GM18526 (cell line): ENCODE measurements around the gene TMEM14A.
A peak's percentile ranks its signal among the peaks of the same experiment; 100 is the strongest.

ENCODE experiments used
- POLR2A ChIP-seq: IDR thresholded peaks from 3 replicates; pipeline ENCODE4 v1.6.1; 2011; ENCODE audit not compliant: insufficient read length; ENCODE audit errors: extremely low read depth

The TMEM14A gene, protein sequence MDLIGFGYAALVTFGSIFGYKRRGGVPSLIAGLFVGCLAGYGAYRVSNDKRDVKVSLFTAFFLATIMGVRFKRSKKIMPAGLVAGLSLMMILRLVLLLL

DNA sequence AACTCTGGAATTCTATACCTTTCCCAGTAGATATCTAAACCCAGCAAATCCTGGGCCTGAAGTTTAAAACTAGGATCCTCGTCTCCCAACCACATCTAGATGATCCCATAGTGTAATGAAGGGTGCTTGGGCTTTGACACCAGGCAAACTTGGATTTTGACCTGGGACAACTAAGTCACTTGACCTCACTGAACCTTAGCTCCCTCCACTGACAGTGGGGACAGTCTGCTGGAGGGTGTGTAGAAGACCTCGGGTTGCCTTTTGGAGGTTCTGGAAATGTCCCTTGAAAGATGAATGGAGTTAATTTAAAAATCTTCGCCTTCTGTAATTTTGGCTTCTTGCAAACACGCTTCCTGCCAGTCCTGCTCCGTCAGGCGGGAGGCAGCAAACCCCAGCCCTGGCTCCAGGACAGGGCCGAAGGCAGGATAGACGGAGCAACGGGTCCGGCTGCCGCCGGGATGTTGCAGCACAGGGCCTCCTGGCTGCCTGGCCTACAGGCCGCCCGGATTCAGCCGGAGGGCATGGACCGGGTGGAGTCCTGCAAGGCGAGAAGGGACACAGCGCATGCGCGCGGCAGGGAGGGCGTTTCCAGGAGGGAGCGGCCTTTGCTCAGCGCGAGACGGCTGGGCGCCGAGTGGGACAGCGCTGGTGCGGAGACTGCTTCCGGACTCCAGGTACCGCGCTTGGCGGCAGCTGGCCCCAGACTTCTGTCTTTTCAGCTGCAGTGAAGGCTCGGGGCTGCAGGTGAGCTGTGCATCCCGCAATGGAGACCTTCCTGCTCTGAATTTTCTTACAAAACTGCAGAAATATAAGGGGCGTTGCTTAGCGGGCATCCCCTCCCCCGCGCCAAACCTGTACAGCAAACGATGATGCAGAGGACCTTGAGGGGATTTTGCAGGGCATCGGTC is at the start of gene TMEM14A:
Gene TMEM14A (plus strand): TSS at position 612 of the 908 bp plus-strand sequence. CDS start 5,990 bp downstream, outside the sequence.
- peak; percentile 84 for TF ChIP-seq POLR2A

DNA sequence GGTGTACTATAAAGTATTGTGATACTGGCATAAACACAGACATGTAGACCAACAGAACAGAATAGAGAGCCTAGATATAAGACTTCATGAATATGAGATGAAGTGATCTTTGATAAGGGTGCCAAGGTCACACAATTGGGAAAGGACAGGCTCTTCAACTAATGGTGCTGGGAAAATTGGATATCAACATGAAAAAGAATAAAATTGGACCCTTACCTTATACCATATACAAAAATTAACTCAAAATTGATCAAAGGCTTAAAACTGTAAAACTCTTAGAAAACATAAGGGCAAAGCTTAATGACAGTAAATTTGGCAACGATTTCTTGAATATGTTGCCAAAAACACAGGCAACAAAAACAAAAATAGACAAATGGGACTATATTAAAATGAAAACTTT is 49.3 kb upstream of the TMEM14A start:
- TF ChIP-seq POLR2A = no peak

DNA sequence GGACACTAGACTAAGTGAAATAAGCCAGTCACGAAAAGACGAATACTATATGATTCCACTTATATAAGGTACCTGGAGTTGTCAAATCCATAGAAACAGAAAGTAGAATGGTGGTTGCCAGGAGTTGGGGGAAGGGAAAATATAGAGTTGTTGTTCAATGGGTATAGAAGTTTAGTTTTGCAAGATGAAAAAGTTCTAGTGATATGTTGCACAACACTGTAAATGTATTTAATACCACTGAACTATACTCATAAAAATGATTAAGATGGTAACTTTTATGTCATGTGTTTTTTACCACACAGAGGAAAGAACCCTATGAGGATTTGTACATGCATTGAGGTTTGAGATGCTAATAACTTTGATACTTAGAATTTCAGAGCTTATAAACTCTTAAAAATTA is 48.1 kb upstream of the TMEM14A start:
- no peak for TF ChIP-seq POLR2A

DNA sequence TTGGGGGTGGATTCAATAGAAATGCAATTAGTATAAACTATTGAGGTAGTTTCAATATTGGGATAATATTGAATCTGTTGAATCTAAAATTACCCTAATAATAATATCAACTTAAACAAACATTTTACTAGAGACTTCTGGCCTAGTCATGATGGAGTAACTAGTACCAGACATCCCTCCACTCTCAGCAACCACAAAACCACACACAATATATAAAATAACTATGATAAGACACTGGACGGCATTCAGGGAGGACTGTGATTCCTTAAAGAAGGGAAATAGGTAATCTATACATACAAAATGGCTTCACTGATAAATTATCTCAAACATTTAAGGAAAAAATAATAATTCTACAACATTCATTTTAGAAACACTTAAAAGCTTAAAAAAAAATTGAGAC is 38.9 kb upstream of the TMEM14A start:
- no peak for TF ChIP-seq POLR2A

DNA sequence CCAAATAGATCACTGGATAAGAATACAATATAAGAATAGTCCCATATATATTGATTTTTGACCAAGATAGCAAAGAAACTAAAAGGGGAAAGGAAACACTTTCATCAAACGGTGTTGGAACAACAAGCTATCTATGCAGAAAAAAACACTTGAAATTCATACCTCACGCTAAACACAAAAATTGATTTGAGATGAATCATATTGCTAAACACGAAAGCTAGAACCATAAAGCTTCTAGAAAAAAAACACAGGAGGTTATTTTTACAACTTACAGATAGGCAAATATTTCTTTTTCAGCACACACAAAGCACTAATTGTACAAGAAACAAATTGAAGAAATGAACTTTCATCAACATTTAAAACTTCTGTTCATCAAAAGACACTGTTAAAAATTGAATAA is 36.7 kb upstream of the TMEM14A start:
- TF ChIP-seq POLR2A = no peak

DNA sequence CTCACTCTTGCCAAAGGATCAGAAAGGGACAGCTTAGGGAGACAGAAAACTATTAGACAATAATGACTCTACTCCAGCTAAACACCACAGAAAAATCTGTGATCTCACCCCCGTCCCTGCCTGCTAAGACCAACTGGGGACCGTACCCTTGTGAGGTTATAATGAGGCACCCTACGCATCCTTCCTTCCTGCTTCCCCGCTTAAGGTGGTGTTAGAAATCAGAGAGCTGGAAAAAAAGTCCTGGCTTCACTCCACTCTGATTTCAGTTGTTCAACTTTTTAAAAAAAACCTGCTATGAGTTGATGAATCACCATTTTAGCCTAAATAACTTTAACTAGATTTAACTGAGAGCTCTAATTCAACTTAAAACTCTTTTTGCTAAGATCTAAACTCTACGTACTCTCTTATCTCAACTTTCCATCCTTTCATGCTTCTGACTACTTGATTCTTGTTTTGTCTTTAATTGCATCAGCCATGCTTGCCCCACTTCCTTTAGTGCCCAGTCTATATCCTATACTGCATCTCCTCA is 35.8 kb upstream of the TMEM14A start:
- TF ChIP-seq POLR2A = no peak

DNA sequence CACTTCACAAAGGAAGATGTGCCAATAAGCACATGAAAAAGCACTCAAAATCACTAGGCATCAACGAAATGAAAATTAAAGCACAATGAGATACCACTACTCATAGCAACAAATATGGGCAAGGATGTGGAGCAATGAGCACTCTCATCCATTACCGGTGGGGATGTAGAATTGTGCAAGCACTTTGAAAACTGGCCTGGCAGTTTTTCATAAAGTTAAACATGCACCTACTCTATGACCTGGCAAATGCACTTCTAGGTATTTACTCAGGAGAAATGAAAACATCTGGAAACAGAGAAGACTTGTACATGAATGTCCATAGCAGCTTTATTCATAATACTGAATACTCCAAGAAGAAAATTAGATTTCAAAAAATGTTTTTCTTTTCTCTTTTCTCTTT is 34.1 kb upstream of the TMEM14A start:
- no peak for TF ChIP-seq POLR2A

DNA sequence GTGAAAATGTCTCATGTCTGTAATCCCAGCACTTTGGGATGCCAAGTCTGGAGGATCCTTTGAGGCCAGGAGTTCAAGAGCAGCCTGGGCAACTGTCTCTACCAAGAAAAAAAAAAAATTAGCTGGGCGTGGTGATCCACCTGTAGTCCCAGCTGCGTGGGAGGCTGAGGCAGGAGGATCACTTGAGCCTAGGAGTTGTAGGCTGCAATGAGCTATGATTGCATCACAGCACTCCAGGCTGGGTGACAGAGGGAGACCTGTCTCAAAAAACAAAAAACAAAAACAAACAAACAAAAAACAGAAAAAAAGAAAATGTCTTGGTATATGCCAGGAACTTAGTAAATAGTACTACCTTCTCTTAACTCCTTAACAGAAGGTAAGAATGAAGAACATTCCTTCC is 31.4 kb upstream of the TMEM14A start:
- TF ChIP-seq POLR2A = no peak

DNA sequence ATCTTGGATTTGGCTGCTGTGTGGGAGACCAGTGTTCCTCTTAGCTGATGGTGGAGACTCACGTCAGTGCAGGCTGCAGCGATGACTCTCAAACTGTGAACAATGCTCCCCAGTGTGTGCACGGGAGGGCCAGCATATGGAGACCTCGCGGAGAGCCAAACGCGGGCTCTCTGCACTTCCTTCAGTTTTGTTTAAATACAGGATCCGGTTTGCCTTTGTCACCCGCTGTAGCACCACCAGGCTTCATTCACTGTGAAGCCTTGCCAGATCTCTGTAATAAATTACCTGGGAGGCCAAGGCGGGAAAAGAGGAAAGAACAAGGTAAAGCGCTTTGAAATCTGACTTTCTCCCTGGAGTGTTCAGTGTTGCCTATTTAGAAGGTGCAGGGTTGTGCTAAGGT is 30.7 kb upstream of the TMEM14A start:
- no peak for TF ChIP-seq POLR2A

DNA sequence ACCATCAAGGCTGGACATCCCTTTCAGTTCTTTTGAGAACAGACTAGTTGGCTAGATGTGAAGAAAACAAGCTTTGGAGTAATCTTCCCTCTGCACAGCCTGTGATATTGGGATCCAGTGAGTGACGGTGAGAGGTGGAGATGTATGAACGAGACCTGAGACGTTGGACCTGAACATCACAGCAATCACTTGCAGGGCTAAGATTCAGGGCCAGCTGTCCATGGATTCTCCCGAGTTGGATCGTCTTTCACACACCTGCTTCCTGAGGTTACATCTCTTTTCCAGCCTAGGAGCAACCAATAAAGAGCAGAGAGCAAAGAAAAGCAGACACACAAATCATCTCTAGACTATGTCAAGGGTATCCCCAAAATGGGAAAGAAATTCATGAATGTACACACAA is 30.0 kb upstream of the TMEM14A start:
- no peak for TF ChIP-seq POLR2A

DNA sequence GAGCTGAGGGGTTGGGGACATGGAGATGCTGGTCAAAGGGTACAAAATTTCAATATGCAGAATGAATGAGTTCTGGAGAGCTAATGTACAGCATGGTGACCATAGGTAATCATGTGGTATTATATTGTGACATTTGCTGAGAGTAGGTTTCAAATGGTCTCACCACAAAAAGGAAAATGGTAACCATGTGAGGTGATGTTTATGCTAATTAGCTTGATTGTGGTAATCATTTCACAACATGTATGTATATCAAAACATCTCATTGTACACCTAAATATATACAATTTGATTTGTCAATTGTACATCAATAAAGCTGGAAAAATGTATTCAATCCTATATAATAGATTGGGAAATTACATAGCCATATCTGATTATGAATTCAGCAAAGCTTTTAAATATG is 29.5 kb upstream of the TMEM14A start:
- no peak for TF ChIP-seq POLR2A

DNA sequence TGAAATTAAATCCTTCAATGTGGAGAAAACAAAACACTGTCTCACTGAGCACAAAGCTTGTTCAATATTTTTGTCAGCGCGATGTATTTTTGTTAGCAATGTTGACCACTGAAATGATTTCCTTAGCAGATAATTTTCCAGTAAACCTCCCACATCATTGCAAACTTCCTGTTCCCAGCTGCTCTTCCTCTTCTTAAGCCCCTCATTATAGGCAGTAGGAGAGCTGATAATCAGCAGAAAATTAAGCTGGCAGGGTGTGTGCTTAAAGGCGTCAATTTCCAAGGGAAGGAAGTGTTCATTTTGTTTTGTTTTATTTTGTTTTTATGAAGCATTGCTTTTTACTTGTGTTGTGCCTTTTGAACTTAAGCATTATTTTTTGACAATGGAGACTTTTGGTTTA is 29.1 kb upstream of the TMEM14A start:
- TF ChIP-seq POLR2A = no peak

DNA sequence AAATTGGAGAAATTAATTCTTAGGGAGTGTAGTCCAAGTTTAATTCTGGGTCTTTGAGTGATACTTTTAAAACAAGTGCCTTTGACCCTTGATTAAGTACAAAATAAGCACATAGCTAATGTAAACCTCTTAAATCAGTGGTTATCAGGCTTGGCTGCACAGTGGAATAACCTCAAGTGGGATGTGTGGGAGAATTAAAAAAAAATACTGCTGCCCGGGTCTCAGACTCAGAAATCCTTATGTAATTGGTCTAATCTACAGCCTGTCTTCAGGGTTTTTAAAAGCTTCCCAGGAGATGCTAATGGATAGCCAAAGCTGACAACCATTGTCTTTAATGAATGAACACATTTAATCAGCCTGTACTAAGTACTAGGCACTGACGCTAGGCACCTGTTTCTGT is 28.5 kb upstream of the TMEM14A start:
- TF ChIP-seq POLR2A = no peak

DNA sequence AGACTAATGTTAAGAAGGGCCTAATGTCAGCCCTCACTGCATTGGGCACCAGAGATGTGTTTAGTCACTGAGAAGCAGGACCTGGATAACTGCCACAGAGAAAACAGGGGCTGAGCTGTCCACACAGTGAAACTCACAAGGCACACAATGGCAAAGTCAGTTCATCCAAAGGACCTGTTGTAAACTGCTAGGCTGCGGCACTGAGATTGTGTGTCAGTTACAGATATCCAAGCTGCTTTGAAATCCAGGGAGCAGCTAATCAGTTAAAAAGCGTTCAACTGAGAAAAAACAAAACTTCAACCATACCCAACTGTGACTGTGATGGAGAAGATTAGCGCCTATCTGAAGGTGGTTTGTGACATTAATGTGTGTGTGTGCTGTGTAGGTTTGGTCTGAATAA is 27.8 kb upstream of the TMEM14A start:
- TF ChIP-seq POLR2A = no peak

DNA sequence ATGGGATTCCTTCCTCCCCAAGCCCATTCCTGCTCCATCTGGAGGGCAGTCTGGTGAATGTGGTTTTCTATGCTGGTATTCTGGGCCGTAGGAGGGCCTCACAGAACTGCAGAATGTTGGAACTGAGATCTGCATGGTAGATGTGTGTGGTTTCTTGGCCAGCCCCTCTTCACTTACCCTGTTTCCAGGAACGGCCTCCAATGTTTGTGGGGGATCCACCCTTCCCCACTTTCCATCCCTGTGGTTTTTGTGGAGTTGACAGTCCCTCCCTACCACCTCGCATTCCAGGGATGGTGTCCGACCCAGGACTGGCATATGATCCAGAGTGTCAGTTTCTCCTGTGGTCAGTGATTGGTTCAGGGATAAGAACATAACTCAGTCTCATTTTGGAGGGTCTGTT is 26.7 kb upstream of the TMEM14A start:
- TF ChIP-seq POLR2A = no peak

DNA sequence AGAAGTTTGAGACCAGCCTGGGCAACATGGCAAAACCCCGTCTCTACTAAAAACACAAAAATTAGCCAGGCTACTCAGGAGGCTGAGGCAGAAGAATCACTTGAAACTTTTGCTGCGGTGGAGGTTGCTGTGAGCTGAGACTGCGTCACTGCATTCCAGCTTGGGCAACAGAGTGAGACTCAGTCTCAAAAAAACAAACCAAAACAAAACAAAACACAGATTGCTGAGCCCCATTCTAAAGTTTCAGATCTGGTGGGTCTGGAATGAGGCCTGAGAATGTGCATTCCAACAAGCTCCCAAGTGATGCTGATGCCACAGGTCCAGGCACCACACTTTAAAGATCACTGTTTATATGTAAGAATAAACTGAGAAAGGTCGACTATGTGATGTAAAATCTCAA is 24.9 kb upstream of the TMEM14A start:
- no peak for TF ChIP-seq POLR2A

DNA sequence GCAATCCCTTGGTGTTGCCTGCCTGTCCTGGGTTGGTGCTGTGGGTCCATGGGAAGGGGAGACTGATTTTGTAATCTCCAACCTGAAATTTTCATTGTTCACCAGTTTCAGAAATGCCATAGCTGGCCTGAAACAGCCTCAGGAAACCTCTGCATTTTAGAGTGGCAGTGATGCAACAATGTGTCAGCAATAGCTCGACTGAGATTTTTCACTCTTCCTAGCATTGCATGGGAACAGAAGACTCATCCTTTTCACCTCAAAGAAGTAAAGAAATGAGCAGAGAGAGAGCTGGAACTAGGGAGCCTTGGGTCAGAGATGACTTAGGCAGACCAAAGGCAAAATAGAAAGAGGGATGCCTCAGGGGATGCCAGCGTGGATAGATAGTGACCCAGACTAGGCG is 23.7 kb upstream of the TMEM14A start:
- TF ChIP-seq POLR2A = no peak

DNA sequence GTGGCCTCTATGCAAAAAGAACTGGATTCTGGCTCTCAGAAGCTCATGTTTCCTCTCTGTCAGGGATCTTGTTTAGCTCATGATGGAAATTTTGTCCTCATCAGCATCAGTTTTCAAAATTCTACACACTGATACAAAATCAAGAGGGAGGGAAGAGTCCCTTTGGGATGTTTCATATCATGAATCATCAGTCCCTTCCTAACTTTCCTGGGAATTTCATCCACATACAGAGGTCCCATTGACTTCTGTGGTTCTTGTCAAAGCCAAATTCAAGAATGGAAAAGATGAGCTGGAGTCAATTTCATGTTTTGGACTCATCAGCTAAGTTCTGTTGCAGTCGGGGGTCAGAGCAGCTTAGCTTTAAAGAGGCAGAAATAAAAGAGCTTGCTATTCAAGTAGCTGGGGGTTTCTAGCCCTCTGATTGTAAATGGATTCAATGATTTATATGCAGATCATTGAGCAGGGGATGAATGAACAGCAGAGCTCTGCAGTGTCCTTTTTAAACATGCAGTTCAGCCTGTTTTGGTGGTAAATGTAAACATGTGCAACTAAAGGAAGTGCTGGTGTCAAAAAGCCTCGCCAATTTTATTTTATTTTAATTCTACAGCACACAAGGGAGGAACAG is 21.3 kb upstream of the TMEM14A start:
- no peak for TF ChIP-seq POLR2A
